NAMALWA (cell line): ENCODE measurements around the gene RRP8.

ENCODE experiments used
- DNase-seq: peaks from one replicate; pipeline ENCODE4 v3.0.0-alpha.2; 2015; ENCODE audit warnings: low spot score

Gene RRP8

GRCh38 chr11:6603287-6604080, at the start of gene RRP8, which contains the start of gene ILK:
RRP8 (minus strand) TSS chr11:6603616; CDS start chr11:6603502, 114 bp downstream.
ILK (plus strand) TSS chr11:6603774; CDS start chr11:6604272, 498 bp downstream.
- peak; percentile 87 for DNase-seq

GRCh38 chr11:6653097-6653496, 49.7 kb upstream of the RRP8 start:
- DNase-seq: no peak

DNA sequence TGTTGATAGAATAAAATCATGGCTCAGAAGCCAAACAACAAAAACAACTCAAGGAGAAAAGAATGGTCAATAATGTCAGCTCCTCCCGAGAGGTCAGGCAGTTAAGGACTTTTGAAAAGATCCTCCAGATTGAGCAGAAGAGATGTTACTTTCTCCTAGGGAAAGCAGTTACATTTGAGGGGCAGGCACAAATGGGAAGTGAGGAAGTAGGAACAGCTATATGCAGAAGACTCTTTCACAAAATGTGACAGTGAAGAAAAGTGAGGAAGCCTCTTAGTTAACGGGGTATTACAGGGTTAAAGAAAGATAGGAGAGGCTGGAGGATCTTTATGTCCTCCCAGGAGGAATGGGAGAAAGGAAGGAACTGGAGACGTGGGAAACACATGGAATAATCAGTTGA, 48.8 kb upstream of the RRP8 start:
- DNase-seq: no peak

GRCh38 chr11:6650980-6651379, 47.6 kb upstream of the RRP8 start:
- DNase-seq: no peak

- DNase-seq: no peak
Measured at GRCh38 chr11:6650104-6650503, 46.7 kb upstream of the RRP8 start.

DNA sequence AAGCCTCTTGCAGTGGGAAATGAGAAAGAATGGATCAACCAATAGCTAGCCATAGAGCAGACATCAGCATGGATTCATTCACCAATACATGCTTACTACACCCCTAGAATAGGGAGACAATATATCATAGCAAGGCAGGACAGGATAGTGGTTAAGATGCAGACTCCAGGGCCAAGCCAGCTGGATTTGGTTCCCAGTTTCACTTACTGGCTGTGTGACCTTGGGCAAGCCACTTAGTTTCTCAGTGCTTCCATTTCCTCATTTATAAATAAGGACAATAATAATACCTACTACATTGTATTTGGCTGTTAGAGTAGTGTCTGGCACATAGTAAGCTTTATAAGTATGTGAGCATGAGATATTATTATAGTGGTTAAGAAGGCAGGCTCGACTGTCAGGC, 45.1 kb upstream of the RRP8 start:
- DNase-seq: no peak

DNA sequence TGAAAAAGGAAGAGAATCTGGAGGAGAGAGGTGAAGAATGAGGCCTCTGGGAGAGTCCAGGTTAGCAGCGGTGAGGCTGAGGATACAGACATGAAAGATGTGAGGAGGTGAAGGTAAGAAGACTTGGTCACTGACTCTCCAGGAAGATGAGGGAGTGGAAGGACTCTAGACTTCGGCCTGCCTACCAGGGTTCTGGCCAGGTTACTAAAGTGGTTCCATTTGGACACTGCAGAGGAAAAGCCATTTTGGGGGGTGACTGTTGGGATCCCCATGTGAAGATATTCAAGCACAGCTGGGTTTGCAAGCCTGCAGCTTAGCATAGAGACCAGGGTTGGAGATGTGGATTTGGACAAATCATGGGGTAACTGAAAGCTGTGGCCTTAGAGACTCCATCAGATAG, 44.4 kb upstream of the RRP8 start:
- DNase-seq: no peak

- peak; percentile 49 for DNase-seq
Measured at GRCh38 chr11:6646918-6647679, 43.7 kb upstream of the RRP8 start.

- DNase-seq: no peak
Measured at GRCh38 chr11:6646576-6646917, 43.1 kb upstream of the RRP8 start.

DNA sequence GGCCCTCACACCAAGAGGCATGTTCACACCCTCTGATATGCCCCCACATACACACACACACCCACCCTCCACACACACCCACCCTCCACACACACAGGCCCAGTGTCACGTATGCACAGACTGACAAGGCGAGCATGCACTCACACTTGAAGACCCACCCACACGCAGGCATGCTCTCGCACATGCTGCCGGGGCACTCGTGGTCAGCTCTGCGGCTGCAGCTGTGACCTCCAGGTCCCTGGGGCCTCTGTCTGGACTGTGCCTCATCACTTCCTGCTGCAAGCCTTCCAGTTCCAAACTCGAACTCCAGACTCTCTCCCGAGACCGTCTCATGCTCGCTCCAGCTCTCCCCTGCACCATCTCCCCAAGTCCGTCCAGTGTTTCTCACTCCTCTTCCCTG, 42.7 kb upstream of the RRP8 start:
- DNase-seq: no peak

DNA sequence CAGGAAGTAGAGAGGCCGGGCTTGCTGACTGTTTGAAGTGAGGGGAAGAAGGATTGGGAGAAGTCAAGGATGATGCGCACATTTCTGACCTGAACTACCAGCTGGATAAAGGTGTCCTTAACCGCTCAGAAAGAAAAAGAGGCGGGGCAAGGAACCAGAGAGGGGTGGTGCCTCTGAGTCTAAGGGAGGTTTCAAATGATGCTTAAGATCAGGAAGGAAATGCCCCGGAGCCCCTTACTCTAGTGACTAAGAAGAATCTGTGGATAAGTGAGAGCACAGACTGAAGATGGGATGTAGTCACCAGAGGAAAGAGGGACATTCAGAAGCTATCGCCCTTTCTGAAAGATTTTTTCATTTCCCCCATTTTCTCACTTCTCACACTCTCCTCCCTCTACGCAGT, 39.5 kb upstream of the RRP8 start:
- DNase-seq: no peak

DNA sequence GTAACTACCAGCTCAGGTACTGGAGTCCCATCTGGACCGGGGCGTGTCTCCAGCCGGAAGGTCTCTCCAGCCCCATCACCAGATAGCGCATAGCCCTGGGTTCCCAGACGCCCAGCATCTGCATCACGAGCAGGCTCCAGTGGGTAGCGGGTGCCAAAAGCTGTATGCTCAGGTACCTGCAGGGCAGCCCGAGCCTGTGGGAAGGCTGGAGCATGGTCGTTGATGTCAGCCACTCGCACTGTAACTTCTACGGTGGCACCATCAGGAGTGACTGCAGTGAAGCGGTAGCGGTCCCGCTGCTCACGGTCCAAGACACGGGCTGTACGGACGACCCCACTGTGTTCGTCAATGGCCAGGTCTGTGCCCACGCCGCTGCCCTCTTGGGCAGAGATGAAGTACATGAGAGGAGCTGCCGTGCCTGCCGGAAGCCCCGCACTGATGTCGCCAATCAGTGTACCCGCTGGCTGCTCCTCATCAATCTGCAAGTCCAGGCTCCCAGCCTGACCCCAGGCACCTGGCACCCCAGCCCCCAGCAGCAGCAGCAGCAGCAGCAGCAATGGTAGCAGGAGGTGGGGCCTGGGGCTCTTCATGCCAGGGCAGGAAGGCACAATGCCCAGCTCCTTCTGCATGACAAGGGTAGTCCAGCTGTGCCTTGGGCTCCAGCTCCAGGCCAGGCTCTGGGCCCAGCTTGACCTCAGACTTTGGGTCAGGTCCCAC, 37.7 kb upstream of the RRP8 start:
- no peak for DNase-seq

GRCh38 chr11:6640036-6640984, 36.9 kb upstream of the RRP8 start:
- no peak for DNase-seq

- DNase-seq: no peak
Measured at GRCh38 chr11:6638429-6638828, 35.0 kb upstream of the RRP8 start.

DNA sequence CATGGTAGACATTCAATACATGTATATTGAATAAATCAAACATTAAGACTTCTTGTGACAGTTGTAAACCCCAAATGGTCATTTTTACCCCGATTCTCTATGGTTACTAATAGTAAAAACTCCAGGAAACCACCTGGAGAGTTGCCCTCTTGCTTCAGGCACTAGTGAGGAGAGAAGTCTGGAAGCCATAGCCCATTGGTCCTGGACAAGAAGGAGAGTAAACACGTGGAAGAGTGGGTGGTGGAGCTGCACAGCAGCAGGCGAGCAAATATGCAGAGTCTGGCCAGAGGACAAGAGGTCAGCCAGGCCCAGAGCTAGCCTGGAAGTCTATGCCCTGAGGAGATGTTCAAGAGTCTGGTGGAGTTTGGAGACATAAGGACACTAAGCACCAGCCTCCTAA, 34.5 kb upstream of the RRP8 start:
- DNase-seq: no peak

DNA sequence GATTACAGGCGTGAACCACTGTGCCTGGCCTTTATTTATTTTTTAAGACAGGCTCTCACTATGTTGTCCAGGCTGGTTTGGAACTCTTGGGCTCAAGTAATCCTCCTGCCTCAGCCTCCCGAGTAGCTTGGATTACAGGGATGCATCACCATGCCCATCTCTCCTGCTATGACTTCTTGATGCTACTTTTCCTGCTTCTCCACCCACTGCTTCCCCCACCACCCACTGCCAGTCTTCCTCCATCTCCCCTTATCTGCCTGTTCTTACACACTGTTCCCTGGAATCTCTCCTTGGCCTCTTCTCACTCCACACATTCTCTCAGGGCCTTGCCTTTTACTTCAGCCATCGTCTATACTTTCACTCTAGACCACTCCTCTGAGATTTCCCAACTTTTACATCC, 33.1 kb upstream of the RRP8 start:
- no peak for DNase-seq

DNA sequence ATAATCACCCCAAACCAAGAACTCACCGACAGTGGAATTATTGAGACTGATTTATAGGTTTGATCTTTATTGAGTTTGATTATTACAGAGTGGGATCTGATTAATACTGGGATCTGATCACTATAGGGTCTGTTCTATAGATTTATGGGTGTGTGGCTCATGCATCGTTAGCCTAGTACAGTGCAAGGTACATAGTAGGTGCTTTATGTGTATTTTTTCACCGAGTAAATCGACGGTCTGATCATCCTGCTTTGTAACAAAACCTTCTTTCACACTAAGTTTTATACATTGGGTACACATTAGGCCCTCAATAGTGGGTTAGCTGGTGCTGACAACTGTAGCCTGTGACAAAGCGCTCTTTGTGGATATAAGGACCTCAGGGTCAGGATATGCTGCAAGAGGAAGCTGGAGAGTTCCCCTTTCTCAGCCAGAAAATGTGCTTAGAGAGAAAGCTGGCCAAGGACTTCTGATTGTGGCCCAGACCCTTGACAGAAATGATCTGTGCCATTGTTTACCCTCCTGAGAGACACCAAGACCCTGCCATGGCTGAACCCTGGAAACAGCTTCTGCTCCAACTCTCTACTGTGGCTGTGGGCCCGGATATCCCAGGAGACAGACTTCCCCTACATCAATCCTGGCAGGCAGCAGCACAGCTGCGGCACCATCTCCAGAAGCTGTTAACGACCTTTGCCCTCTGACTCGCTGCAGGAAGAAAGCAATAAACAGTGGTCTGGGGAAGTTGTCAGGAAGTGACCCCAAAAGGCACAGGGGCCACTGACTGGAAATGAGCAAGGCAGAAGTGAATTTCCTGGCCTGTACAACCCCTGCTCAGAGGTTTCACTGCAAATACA, 31.9 kb upstream of the RRP8 start:
- DNase-seq: no peak

DNA sequence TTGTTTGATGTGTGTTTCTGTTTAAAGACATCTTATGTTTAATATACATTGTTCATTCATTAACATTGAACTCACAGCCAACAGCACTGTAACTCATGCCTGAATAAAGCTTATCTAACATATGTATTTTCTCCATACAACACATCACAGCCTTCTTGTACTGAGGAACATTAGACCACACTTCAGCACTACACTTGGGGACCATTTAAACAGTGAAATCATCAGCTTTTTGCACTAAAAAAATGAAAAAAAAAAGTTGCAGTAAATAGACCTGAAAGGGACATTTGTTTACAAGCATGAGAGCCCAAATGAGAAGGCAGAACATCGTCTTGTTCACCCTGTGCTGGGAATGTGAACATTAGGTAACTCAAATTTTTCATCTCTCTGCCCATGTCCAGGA, 31.1 kb upstream of the RRP8 start:
- DNase-seq: no peak

DNA sequence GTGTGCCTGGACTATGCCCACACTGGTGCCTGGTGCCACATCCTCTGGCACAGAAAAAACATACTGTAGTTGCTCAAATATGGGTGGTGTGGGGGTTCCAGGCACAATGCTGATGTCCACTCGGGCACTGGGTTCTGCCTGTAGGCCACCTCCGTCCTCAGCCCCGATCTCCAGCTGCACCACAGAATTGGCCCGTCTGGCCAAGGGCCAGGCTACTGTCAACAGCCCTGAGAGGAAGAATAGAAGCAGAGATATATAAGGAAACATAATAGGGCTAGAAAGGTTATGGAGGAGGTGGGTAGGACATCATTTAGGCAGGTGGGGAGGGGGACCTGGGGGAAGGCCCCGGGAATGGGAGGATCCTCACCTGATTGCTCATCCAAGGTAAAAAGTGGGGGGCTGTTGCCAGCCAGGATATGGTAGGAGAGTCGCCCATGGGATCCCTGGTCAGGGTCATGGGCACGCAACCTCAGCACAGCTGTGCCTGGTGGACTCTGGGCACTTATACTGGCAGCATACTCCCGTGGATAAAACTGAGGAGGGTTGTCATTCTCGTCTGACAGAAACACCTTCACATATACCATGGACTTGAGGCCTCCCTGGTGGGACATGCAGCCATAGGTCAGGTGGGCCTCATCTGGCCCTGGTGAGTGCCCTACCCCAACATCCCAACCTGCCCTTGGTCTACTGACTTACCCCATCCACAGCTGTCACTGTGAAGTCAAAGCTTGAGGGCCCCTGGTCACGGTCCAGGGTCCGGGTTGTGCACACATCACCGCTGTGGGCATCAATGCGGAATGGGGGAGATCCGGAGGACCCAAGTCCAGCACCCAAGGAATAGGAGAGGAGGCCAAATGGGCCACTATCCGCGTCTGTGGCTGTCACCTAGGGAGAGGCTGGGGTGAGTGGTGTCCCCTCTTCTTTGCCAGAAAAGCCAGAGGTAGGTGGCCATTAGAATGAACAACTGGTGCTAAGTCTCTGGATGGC, 30.3 kb upstream of the RRP8 start:
- no peak for DNase-seq
